ENCODE data around the gene HADHB. TPM values are rescaled to one million over a fixed set of nuclear protein-coding genes. Genes with fewer than 3 reads are reported as not detected.

HADHB gene
- polyA plus RNA-seq: 100 to 1,000 TPM; 102 to 331 (median 189) TPM
- long read RNA-seq, donor 1: 0 reads
- long read RNA-seq, donor 2, transcript HADHB-201 (16 exons, 2,044 nt): major isoform, 19 of 20 reads
- long read RNA-seq, donor 2, partial matches to known transcripts: 0 of 20 reads
- long read RNA-seq, donor 2, other reads (novel, unspliced or antisense): 0 of 20 reads
- long read RNA-seq, donor 3, transcript HADHB-201 (16 exons, 2,044 nt): major isoform, 10 of 26 reads
- long read RNA-seq, donor 3, partial matches to known transcripts: 13 of 26 reads
- long read RNA-seq, donor 3, other reads (novel, unspliced or antisense): 0 of 26 reads
- long read RNA-seq, donor 4, partial matches to known transcripts: 0 of 1 reads
- long read RNA-seq, donor 4, other reads (novel, unspliced or antisense): 0 of 1 reads
- long read RNA-seq, donor 5, partial matches to known transcripts: 7 of 11 reads
- long read RNA-seq, donor 5, other reads (novel, unspliced or antisense): 0 of 11 reads
- long read RNA-seq, donor 6, transcript HADHB-201 (16 exons, 2,044 nt): major isoform, 27 of 49 reads
- long read RNA-seq, donor 6, partial matches to known transcripts: 21 of 49 reads
- long read RNA-seq, donor 6, other reads (novel, unspliced or antisense): 0 of 49 reads
- long read RNA-seq, donor 7: 0 reads
- long read RNA-seq, donor 8, partial matches to known transcripts: 0 of 3 reads
- long read RNA-seq, donor 8, other reads (novel, unspliced or antisense): 0 of 3 reads
- long read RNA-seq, donor 9, transcript HADHB-201 (16 exons, 2,044 nt): major isoform, 5 of 5 reads
- long read RNA-seq, donor 9, partial matches to known transcripts: 0 of 5 reads
- long read RNA-seq, donor 9, other reads (novel, unspliced or antisense): 0 of 5 reads
- long read RNA-seq, donor 10, transcript HADHB-201 (16 exons, 2,044 nt): major isoform, 29 of 43 reads
- long read RNA-seq, donor 10, partial matches to known transcripts: 13 of 43 reads
- long read RNA-seq, donor 10, other reads (novel, unspliced or antisense): 0 of 43 reads

DNA sequence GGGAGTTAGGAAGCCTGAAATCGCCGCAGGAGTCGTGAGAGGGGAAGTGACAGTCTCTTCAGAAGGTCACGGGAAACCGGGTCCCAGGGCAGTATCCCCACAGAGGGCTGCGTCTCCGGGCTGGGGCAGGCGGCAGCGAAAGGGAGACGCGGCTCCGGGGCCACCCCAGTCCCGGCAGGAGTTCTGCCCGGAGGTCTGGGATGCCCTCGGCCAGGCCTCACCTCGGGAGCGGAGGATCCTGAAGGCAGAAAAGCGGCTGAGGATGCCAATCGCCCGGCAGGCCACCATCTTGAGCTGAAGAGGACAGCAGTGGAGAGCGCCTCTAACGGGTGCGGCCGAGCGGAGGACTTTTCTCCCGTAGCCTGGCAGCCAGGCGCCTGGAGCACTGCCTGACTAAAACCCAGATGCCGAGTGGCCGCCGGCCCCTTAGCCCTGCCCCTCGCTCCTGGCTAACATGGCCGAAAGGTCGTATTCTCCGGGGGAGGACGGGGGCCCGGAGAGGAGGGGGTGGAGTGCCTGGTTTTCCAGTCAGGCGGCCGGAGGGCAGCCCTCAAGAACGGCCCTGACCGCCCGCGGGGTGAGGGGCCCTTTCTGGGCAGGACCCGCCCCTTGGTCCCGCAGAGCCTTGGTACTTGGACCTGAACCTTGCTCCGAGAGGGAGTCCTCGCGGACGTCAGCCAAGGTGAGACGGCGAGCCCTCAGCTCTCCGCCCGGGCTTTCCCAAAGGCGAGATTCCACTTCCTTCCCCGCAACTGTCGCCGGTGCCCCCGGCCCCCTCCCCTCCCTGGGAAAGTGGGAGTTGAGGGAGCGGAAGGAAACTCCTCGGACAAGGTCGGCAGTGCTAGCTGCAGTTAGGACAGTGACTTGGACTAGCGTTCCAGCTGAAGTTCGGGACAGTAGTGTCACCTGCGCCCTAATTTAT, at the start of gene HADHB, which contains the start of gene HADHA:
TSS of gene HADHB (plus strand) at position 631 of the 922 bp plus-strand sequence. CDS start 9,316 bp downstream, outside the sequence.
TSS of gene HADHA (minus strand) at position 324 of the 922 bp plus-strand sequence. CDS start at position 288, 36 bp downstream.
- peaks cover 5 to 17% (median 5%) of the 10 kb centered on the region in 3 donors for H3K4me1 ChIP-seq (ENCODE audit: control insufficient read depth in 3 of 3, insufficient read depth in 2 of 3, low read depth in 1 of 3, low read length in 2 of 3)
- H3K27ac ChIP-seq (ENCODE audit: low read depth in 1 of 3, low read length in 2 of 3): peak within 1 kb of the TSS; percentile 98
- peak within 1 kb of the TSS; percentile 85 to 98 (median 97) for H3K4me3 ChIP-seq (ENCODE audit: low read depth in 1 of 3, low read length in 3 of 3)
- no peaks in the 10 kb centered on the region for H3K9me3 ChIP-seq (ENCODE audit: control insufficient read depth in 2 of 2, insufficient read depth in 1 of 2, low read depth in 1 of 2, low read length in 1 of 2)
- no peaks in the 10 kb centered on the region for H3K27me3 ChIP-seq (ENCODE audit: control insufficient read depth in 3 of 3, insufficient read depth in 3 of 3, low read length in 3 of 3)
- peaks cover 0 to 2% (median 0%) of the 10 kb centered on the region in 3 donors for H3K36me3 ChIP-seq (ENCODE audit: control insufficient read depth in 3 of 3, insufficient read depth in 2 of 3, low read depth in 1 of 3, low read length in 3 of 3)
- FAIRE-seq (no peak), DNase-seq (peak; percentile 94 to 96)
- 0 to 1% (median 0%) methylated on average over 55 to 63 of the region's 63 CpGs for WGBS, 3 donors

GRCh38 chr2:26195040-26195984, 49.4 kb upstream of the HADHB start:
- DNase-seq (no peak), FAIRE-seq (no peak)
- H3K36me3 ChIP-seq (ENCODE audit: control insufficient read depth in 3 of 3, insufficient read depth in 2 of 3, low read depth in 1 of 3, low read length in 3 of 3): peaks cover 31 to 71% (median 54%) of the 10 kb centered on the region in 3 donors

GRCh38 chr2:26196683-26197418, 47.9 kb upstream of the HADHB start:
- Histone ChIP-seq H3K27ac (ENCODE audit: low read depth in 1 of 3, low read length in 2 of 3) (no peak overlapping the region), H3K4me1 (ENCODE audit: control insufficient read depth in 3 of 3, insufficient read depth in 2 of 3, low read depth in 1 of 3, low read length in 2 of 3) (no peaks in the 10 kb centered on the region), H3K9me3 (ENCODE audit: control insufficient read depth in 2 of 2, insufficient read depth in 1 of 2, low read depth in 1 of 2, low read length in 1 of 2) (no peaks in the 10 kb centered on the region), H3K27me3 (ENCODE audit: control insufficient read depth in 3 of 3, insufficient read depth in 3 of 3, low read length in 3 of 3) (no peaks in the 10 kb centered on the region), H3K4me3 (ENCODE audit: low read depth in 1 of 3, low read length in 3 of 3) (no peak overlapping the region), H3K36me3 (ENCODE audit: control insufficient read depth in 3 of 3, insufficient read depth in 2 of 3, low read depth in 1 of 3, low read length in 3 of 3) (peaks cover 28 to 60% (median 53%) of the 10 kb centered on the region in 3 donors)
- 82 to 91% (median 89%) methylated on average over 9 of the region's 9 CpGs for WGBS, 3 donors
- no peak for DNase-seq
- FAIRE-seq: no peak

More at GRCh38 chr2:26195040-26195984, 49.4 kb upstream of the HADHB start:
- WGBS, 3 donors: 77 to 84% (median 80%) methylated on average over 12 of the region's 12 CpGs
- no peaks in the 10 kb centered on the region for H3K9me3 ChIP-seq (ENCODE audit: control insufficient read depth in 2 of 2, insufficient read depth in 1 of 2, low read depth in 1 of 2, low read length in 1 of 2)
- no peaks in the 10 kb centered on the region for H3K27me3 ChIP-seq (ENCODE audit: control insufficient read depth in 3 of 3, insufficient read depth in 3 of 3, low read length in 3 of 3)
- no peak overlapping the region for H3K4me3 ChIP-seq (ENCODE audit: low read depth in 1 of 3, low read length in 3 of 3)
- no peaks in the 10 kb centered on the region for H3K4me1 ChIP-seq (ENCODE audit: control insufficient read depth in 3 of 3, insufficient read depth in 2 of 3, low read depth in 1 of 3, low read length in 2 of 3)
- H3K27ac ChIP-seq (ENCODE audit: low read depth in 1 of 3, low read length in 2 of 3): no peak overlapping the region

DNA sequence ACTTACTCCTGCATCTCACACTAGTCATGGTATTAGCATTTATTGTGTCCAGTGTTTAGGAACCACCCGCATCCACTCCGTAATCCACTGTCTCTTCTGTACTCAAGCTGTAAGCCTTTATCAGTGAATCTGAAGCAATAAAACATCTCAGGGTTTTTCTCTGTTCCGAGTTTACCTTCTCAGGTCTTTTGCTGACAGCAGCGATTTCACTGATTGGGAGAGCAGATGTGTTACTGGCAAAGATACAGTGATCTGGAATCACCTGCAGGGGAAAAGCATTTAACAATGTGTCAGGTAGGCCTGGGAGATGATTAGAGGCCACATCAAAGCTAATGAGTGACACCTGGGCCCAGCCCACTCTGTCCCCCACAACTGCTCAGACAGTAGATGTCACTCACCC, 47.2 kb upstream of the HADHB start:
- DNase-seq (no peak), FAIRE-seq (no peak)
- Histone ChIP-seq H3K4me1 (ENCODE audit: control insufficient read depth in 3 of 3, insufficient read depth in 2 of 3, low read depth in 1 of 3, low read length in 2 of 3) (no peaks in the 10 kb centered on the region), H3K27ac (ENCODE audit: low read depth in 1 of 3, low read length in 2 of 3) (no peak overlapping the region), H3K4me3 (ENCODE audit: low read depth in 1 of 3, low read length in 3 of 3) (no peak overlapping the region), H3K9me3 (ENCODE audit: control insufficient read depth in 2 of 2, insufficient read depth in 1 of 2, low read depth in 1 of 2, low read length in 1 of 2) (no peaks in the 10 kb centered on the region), H3K36me3 (ENCODE audit: control insufficient read depth in 3 of 3, insufficient read depth in 2 of 3, low read depth in 1 of 3, low read length in 3 of 3) (peaks cover 29 to 59% (median 52%) of the 10 kb centered on the region in 3 donors), H3K27me3 (ENCODE audit: control insufficient read depth in 3 of 3, insufficient read depth in 3 of 3, low read length in 3 of 3) (no peaks in the 10 kb centered on the region)
- WGBS, 3 donors: 70 to 89% (median 87%) methylated on average over 4 of the region's 4 CpGs

DNA sequence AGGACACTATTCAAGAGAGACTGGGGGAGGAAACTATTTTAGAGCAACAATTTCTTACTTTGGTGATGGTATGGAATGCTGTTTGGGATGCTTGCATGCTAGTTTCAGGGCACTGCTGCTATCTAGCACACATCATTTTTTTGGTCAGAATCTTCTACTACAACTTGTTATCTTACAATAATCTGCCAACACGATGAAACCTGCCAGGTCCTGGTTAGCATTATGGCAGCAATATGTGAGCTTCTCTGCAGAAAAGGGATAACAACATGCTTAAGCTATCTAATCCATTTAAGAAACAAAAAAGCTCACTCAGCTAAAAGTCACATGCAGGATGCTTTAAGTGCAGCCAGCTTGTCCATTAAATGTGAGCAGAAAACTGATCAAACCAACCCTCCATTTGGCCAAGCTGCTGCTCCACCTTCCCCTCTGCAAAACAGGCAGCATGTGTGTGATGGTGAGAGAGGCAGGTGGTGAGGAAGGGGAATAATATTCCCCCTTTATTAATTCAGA, 41.7 kb upstream of the HADHB start:
- WGBS, 3 donors: 52 to 81% (median 70%) methylated on average over 1 of the region's 1 CpG
- H3K36me3 ChIP-seq (ENCODE audit: control insufficient read depth in 3 of 3, insufficient read depth in 2 of 3, low read depth in 1 of 3, low read length in 3 of 3): peaks cover 23 to 49% (median 38%) of the 10 kb centered on the region in 3 donors

DNA sequence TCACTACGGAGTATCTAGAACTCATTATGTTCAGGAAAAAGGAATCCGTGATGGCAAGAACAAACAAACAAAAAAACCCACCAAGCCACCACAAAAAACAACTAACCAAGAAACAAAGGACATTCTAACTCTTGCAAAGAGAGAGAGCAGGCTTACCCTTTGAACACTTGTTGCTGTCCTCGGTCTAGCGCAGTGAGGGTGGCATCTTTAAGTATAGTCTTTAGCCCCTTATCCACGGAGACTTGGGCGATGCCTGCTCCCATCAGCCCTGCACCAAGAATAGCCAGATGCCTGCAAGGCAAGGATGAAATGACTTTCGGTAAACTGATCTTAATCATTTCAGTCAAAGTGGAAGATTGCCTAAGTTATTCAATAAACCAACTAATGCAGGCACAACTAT, 40.8 kb upstream of the HADHB start:
- Histone ChIP-seq H3K9me3 (ENCODE audit: control insufficient read depth in 2 of 2, insufficient read depth in 1 of 2, low read depth in 1 of 2, low read length in 1 of 2) (no peaks in the 10 kb centered on the region), H3K4me1 (ENCODE audit: control insufficient read depth in 3 of 3, insufficient read depth in 2 of 3, low read depth in 1 of 3, low read length in 2 of 3) (no peaks in the 10 kb centered on the region), H3K27me3 (ENCODE audit: control insufficient read depth in 3 of 3, insufficient read depth in 3 of 3, low read length in 3 of 3) (no peaks in the 10 kb centered on the region), H3K27ac (ENCODE audit: low read depth in 1 of 3, low read length in 2 of 3) (no peak overlapping the region), H3K4me3 (ENCODE audit: low read depth in 1 of 3, low read length in 3 of 3) (no peak overlapping the region), H3K36me3 (ENCODE audit: control insufficient read depth in 3 of 3, insufficient read depth in 2 of 3, low read depth in 1 of 3, low read length in 3 of 3) (peaks cover 28 to 45% (median 36%) of the 10 kb centered on the region in 3 donors)
- 92 to 96% (median 96%) methylated on average over 7 of the region's 7 CpGs for WGBS, 3 donors
- DNase-seq (no peak), FAIRE-seq (no peak)

More for the DNA sequence above, 41.7 kb upstream of the HADHB start:
- Histone ChIP-seq H3K9me3 (ENCODE audit: control insufficient read depth in 2 of 2, insufficient read depth in 1 of 2, low read depth in 1 of 2, low read length in 1 of 2) (no peaks in the 10 kb centered on the region), H3K4me1 (ENCODE audit: control insufficient read depth in 3 of 3, insufficient read depth in 2 of 3, low read depth in 1 of 3, low read length in 2 of 3) (no peaks in the 10 kb centered on the region), H3K4me3 (ENCODE audit: low read depth in 1 of 3, low read length in 3 of 3) (no peak overlapping the region), H3K27me3 (ENCODE audit: control insufficient read depth in 3 of 3, insufficient read depth in 3 of 3, low read length in 3 of 3) (no peaks in the 10 kb centered on the region), H3K27ac (ENCODE audit: low read depth in 1 of 3, low read length in 2 of 3) (no peak overlapping the region)
- FAIRE-seq (no peak), DNase-seq (no peak)
